GM12872 (cell line): ENCODE results near the gene ADAM15.

Experiments
- TF ChIP-seq, protein P1 (sequence below): IDR thresholded peaks from 3 replicates; pipeline ENCODE4 v1.5.1; 2011; ENCODE audit warnings: low read depth, mild to moderate bottlenecking, low read length, moderate library complexity; ENCODE audit not compliant: insufficient read depth

ADAM15 gene

GRCh38 chr1:155073377-155074242 lies 22.5 kb downstream of the ADAM15 start:
- TF ChIP-seq, protein P1, sequence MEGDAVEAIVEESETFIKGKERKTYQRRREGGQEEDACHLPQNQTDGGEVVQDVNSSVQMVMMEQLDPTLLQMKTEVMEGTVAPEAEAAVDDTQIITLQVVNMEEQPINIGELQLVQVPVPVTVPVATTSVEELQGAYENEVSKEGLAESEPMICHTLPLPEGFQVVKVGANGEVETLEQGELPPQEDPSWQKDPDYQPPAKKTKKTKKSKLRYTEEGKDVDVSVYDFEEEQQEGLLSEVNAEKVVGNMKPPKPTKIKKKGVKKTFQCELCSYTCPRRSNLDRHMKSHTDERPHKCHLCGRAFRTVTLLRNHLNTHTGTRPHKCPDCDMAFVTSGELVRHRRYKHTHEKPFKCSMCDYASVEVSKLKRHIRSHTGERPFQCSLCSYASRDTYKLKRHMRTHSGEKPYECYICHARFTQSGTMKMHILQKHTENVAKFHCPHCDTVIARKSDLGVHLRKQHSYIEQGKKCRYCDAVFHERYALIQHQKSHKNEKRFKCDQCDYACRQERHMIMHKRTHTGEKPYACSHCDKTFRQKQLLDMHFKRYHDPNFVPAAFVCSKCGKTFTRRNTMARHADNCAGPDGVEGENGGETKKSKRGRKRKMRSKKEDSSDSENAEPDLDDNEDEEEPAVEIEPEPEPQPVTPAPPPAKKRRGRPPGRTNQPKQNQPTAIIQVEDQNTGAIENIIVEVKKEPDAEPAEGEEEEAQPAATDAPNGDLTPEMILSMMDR = no peak

- TF ChIP-seq, protein P1 = no peak
Measured at GRCh38 chr1:155075535-155075934, 24.4 kb downstream of the ADAM15 start.

GRCh38 chr1:155076371-155076770 lies 25.3 kb downstream of the ADAM15 start:
- TF ChIP-seq, protein P1 = no peak

DNA sequence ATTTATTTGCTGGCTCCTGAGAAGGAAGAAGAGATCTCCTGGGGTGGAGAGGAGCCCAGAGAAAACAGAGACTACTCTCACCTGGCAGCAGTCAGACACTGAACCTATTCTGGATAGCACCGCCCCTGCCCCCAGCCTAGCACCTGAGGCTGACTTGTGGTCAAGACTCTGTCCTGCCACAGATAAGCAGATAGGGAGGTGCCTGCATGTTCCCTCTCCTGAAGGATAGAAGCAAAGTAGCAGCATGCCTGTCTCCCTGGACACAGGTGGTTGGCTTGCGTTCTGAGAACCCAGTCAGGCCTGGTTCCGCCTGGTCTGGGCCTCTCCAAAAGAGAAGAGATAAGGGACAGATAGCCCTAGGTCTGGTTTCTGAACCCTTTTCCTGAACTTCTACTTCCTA lies 26.2 kb downstream of the ADAM15 start:
- TF ChIP-seq, protein P1 = no peak

DNA sequence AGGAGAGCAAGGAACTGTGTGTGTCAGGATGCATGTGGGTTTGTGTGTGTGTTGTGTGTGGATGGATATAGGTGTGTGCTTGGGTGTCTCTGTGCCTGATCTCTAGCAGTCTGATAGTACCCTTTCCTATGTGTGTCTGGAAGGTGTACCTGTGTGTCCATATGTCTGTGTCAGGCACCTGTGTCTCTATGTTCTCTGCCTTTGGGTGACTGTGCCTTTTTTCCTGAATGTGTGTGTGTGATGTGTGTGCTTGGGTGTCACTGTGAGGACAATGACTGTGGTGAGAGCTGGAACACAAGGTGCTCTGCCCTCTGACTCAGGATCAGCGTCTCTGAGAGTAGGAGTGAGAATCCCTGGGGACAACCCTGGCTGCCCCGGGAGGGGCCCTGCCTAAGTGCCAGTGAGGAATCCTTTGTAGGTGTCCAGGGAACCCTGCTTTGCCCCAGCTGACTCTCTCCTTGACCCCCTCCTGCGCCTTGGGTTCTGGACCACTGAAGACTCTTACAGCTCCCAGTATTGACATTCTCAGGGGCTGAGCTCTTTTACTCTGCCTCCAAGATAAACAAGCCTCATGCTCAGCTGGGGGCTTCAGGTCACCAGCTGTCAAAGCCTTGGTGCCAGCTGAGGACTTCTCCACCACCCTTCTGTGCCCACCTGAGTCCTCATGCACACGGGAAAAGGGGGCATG lies 26.8 kb downstream of the ADAM15 start:
- TF ChIP-seq, protein P1 = no peak

DNA sequence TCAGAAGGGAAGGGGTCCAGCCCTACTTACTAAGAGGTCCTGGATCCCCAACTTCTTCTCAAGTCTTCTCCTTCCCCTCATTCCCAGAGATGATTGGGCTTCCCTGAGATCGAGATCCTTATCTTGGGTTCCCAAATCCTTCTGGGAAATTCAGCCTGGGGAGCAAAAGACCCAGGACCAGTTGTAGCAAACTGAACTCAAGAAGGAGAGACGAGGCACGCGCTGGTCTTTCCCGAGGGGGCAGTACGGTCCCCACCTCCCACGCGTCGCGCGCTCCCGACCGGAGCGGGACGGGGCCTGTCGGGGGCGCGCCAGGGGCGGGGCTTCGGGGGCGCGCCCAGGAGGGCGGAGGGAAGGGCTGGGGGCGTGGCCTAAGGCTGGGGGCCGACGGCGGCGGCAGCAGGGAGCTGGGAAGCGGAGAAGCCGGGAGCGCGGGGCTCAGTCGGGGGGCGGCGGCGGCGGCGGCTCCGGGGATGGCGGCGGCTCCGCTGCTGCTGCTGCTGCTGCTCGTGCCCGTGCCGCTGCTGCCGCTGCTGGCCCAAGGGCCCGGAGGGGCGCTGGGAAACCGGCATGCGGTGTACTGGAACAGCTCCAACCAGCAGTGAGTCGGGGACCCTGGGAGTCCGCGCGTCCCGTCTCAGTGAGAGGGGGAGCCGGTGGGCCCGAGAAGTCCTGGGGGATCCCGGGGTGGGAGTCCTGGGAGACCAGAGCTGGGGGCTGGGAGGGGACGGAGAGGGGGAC lies 27.5 kb downstream of the ADAM15 start, which contains the start of gene EFNA3:
Gene EFNA3 (plus strand): TSS at position 369 of the 741 bp plus-strand sequence. CDS start 105 bp downstream, at position 474.
- TF ChIP-seq, protein P1 = no peak

DNA sequence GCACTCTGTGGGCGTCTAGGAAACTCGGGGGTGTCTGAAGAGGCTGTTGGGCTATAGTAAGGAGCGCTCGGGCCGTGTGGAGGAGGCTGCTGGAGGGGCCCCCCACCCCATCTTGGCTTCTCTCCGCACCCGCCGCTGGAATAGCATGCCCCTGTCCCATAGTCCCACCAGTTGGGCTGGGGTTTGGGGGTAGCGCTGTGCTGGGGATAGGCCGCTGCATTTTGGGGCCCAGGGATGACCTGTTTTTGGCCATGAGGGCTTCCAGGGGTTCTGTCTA lies 28.0 kb downstream of the ADAM15 start:
- TF ChIP-seq, protein P1 = no peak
